ENCODE results near the gene KNDC1.
"Not testable (repeated sequence)": the region's sequence is repeated elsewhere in the genome, so short reads cannot be mapped to it uniquely, and the experiment has no call there.

Gene KNDC1

DNA sequence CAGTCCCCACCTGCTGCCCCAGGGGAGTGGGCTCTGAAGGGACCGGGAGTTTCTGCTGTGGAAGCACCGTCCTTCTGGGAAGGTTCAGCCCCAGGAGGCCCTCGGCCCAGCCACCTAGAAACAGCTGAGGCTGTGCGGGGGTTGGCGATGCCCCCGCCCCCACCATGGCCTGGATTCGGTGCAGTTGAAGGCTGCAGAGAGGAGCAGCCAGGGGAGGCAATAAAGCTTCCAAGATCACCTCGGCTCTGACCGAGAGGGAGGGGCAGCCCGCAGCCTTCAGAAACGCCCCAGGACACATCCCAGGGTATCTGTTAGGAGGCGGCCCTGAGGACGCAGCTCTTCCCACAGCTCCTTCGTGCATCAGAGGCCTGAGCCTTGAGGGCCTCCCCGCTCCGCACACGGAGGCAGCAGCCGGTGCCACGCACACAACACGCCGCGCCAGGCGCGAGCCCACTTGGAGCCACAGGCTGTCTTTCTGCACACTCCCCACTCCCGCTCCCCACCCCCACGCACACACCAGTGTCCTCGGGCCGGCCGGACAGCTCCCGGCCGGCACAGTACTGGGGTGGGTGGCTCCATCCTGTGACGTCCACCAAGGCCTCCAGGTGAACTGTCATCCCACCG is 1.6 kb downstream of the KNDC1 start:
- no peak for DNase-seq (ENCODE audit: low read depth in 1 of 2, low spot score in 1 of 2)

DNA sequence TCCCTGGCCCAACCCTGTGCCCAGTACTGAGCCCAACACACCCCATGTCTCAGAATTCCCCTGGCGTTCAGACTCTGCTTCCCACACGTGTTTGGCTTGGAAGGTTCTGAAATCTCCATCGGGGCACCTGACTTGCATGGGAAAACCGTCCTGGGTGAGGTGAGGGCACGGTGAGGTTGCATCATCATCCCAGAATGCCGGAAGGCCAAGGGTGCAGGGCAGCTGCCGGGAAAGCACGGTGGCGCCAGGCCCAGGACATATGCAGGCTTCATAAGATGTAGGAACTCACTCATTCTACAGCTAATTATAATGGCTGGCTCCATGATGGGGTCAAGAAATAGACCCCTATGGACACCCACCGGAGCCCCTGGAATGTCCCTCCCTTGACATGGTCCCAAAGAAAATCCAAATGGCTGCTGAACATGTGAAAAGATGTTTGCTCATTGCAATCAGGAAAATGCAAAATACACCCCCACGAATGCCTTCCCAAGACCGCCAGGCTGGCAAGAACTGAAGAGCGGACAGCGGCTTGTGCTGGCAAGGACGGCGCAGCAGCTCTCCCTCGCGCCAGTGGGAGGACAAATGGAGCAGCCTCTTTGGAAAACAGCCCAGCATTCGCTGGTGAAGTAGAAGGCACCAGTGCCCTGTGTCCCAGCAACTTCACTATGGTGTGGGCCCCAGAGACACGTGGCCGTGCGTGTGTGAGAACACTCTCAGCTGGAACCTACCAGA is 2.3 kb downstream of the KNDC1 start:
- no peak for DNase-seq (ENCODE audit: low read depth in 1 of 2, low spot score in 1 of 2)

DNA sequence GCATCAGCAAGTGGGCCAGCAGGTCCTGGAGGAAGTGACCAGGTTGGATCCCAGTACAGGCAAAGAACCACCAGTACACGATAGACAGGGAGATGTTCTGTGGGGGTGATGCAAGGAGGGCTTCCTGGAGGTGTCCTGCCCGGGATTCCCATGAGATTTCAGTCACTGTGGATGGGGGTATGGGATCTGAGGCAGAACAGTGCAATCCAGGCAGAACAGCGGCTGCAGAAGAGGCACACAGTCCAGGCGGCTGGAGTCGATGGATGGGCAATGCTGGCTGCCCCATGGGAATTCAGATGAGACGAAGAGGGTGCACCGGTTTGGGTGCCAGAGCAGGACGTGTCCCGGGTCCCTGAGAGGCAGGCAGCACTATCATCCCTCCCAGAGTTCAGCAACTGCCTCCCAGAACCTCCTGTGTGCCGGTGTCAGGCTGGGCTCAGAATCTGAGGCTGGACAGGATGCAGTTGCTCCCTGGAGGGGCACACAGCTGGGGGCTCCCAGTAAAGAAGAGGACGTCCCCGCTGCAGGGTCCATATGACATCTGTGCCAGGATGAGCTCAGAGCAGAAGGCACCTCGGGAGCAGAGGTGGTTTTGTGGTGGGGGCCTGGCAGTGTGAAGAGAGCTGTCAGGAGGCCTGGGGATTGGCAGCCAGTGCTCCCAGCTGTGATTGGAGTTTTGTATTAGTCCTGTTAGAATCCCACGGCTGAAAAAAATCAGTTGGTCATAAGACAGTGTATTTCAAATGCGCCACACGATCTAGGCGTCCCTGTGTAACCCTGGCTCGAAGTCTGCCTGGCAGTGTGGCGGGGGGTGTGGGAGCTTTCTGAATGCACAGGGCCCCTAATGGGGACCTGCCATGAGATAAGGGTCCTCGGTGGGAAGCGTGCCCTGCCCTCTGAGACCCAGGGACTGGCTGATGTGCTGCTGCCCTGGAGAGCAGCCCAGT is 3.2 kb downstream of the KNDC1 start:
- no peak for DNase-seq (ENCODE audit: low read depth in 1 of 2, low spot score in 1 of 2)

DNA sequence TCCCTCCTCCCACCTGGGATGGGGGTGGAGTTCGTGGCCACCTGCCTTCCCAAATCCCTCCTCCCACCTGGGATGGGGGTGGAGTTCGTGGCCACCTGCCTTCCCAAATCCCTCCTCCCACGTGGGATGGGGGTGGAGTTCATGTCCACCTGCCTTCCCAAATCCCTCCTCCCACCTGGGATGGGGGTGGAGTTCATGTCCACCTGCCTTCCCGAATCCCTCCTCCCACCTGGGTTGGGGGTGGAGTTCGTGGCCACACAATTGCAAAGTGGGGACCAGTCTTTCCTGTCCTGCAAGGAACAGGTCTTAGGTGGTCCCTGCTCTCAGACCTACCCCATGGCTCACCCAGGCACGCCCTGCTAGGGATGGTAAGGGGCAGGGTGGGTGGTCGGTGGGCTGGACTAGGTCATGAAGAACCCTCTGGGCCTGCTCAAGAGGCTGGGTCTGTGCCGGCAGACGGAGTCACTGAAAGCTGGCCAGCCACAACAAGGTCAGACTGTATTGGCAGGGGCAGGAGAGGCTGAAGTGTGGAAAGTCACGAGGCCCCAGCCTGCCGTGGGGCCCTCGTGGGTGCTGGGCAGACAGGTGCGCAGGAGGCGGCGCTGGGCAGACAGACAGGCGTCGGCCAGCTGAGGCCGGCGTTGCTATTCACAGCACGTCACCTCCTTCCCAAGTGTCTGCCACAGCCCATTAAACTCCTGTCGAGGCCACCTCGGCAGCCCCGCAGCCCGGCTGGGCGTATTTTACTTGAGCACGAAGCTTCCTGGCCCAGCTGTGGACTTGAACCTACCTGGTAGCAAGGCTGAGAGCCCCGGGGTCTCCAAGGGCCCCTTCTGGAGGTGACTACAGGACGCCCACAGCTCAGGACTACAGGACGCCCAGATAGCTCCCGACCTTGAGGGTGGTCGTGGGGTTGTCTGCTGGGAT is 4.1 kb downstream of the KNDC1 start:
- no peak for DNase-seq (ENCODE audit: low read depth in 1 of 2, low spot score in 1 of 2)

DNA sequence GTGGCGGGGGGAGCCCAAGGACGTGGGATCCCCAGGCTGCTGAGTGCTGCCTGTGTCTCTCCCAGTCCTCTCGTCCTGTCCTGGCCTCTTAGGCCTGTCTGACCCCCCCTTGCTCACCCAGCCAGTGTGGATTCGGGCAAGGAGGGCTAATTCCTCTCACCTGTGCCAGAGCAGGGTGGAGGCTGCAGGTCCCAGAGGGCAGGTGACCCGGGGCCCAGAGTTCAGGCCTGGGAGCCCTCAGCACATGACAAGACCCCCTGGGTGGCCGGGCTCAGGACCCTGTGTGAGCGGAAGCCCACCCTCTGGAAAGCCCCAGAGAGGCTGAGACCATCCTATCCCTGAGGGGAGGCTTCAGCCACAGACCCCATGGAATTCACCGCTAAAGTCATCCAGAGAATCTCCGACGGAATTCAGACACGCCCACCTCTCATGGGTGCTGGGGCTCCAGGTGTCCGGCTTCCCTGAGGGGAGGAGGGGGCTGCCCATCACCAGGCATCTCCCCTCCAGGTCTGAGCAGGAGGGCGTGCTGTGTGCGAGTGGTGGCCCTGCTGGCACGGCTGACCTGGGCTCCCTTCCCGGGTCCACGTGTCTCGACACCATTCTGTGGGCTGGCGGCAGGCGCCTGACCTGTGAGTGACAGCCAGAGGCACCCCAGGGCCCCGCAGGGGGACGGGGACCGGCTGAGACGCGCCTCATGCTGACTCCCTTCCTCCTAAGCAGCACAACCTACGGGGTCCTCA is 5.0 kb downstream of the KNDC1 start:
- no peak for DNase-seq (ENCODE audit: low read depth in 1 of 2, low spot score in 1 of 2)

- DNase-seq (ENCODE audit: low read depth in 1 of 2, low spot score in 1 of 2), result no peak
Observed at GRCh38 chr10:133165556-133166503, 5.8 kb downstream of the KNDC1 start.

DNA sequence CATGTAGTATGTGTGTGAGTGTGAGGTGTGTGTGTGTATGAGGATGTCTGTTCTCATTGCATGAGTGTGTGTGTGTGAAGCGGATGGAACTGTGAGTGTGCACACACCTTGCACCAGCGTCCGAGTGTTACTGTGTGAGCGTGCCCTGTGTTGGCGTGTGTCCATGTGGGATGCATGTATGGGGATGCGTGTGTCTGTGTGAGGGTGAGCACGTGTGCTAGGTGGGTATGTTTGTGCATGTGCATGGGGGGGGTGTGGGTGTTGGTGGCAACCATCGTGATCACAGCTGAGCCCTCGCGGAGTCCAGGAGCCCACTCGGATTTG is 6.4 kb downstream of the KNDC1 start:
- DNase-seq (ENCODE audit: low read depth in 1 of 2, low spot score in 1 of 2), result no peak

- no peak for DNase-seq (ENCODE audit: low read depth in 1 of 2, low spot score in 1 of 2)
Observed at GRCh38 chr10:133166828-133167692, 7.0 kb downstream of the KNDC1 start.

GRCh38 chr10:133167693-133168616 is 7.9 kb downstream of the KNDC1 start:
- no peak for DNase-seq (ENCODE audit: low read depth in 1 of 2, low spot score in 1 of 2)

DNA sequence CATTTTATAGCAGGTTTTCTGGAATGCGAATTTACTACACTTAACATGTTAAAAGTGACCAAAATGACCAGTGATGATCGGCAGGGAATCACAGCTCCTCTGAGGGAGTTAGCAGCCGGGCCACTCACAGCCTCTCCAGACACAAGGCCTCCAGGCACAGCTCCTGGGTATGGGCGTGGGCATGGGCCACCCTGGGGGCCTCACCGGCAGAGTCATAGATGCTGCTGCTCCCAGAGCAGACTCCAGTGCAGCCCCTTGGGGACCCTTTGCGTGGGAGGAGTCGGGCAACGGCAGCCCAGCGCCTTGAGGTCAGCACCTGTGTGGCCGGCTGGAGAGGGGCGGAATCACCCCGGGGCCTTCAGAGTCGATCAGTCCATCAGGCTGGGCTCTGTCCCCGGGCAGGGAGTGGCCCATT is 8.6 kb downstream of the KNDC1 start:
- DNase-seq (ENCODE audit: low read depth in 1 of 2, low spot score in 1 of 2), result no peak

DNA sequence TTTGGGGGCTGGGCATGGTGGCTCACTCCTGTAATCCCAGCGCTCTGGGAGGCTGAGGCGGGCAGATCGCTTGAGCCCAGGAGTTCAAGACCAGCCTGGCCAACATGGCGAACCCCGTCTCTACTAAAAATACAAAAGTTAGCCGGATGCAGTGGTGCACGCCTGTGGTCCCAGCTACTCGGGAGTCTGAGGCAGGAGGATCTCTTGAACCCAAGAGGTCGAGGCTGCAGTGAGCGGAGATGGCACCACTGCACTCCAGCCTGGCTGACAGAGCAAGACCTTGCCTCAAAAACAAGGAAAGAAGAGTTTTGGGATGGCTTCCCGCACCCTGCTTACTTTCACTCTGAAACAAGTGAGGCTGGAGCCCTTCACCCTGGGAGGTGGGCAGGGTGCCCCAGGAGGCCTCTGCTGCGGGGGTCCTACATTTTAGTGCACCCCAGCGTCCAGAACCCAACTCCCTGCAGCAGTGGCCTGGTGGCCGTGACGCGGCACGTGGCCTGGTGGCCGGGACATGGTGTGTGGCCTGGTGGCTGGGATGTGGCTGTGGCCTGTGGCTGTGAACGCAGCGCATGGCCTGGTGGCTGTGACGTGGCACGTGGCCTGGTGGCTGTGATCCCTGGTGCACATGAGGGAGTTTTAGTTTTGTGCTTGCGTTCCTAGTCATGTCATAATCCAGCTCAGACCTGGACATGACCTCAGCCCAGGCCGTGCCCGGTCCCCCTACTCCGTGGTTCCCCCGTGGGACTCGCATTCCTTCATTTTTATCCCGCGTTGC is 9.3 kb downstream of the KNDC1 start:
- DNase-seq (ENCODE audit: low read depth in 1 of 2, low spot score in 1 of 2), result no peak

DNA sequence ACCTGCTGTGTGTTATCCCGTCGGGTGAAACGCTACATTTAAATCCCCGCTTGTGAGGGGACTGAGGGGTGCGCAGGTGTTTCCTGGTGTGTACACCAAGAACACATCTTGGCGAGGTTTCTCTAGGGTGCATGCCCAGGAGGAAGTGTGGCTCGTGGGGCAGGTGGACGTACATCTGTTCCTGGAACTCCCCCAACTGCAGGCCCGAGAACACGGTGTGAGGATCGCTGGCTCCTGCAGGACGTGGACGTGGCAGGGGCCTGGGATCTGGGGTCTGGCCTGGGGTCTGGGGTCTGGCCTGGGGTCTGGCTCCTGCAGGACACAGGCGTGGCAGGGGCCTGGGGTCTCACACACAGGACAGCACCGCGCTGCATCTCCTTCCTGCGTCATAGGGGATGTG is 10.1 kb downstream of the KNDC1 start:
- no peak for DNase-seq (ENCODE audit: low read depth in 1 of 2, low spot score in 1 of 2)

DNA sequence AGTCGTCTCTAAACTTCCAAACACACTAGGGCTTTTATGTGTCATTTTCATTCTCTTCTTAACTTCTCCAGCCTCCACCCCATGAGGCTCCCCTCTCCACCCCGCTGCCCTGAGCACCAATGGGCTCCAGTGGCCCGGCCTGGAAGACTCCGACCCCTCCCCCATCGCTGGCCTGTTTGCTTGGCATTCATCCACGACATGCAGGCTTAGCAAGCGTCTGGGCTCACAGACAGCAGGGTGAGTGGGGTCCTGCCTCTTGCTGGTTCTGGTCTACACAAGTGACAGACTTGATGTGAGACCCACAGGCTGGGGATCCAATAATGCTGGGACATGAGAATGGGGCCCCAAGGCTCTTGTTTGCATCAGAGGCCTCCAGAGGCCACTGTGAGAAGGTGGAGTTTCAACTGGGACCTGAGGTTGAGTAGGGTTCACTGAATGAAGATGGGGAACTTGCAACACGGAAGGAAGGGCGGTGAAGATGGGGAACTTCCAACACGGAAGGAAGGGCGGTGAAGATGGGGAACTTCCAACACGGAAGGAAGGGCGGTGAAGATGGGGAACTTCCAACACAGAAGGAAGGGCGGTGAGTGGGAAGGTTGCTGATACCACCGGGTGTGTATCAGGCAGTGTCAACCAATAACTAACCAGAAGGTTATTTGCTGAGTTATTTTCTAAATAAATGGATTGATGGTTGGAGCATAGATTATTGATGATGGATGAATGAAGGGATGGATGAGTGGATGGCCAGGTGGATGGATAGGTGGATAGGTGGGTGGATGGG is 14.0 kb downstream of the KNDC1 start:
- no peak for DNase-seq (ENCODE audit: low read depth in 1 of 2, low spot score in 1 of 2)

- no peak for DNase-seq (ENCODE audit: low read depth in 1 of 2, low spot score in 1 of 2)
Observed at GRCh38 chr10:133174689-133175263, 14.8 kb downstream of the KNDC1 start.

- not testable (repeated sequence) for DNase-seq (ENCODE audit: low read depth in 1 of 2, low spot score in 1 of 2)
Observed at GRCh38 chr10:133175624-133176023, 15.6 kb downstream of the KNDC1 start.
